DMS 273 (cell line): Measurements from ENCODE around the gene CD8B.
"Not testable (repeated sequence)": the region's sequence is repeated elsewhere in the genome, so short reads cannot be mapped to it uniquely, and the experiment has no call there.

ENCODE experiments used
- DNase-seq: peaks from one replicate; lab custom pipeline; 2025; ENCODE audit not compliant: unreplicated experiment; lab: John Stamatoyannopoulos, UW

CD8B gene

GRCh38 chr2:86861628-86862379 is at the start of gene CD8B:
Gene CD8B (minus strand): TSS chr2:86861886. CDS start chr2:86861865, 21 bp downstream.
- peak; percentile 5 for DNase-seq

DNA sequence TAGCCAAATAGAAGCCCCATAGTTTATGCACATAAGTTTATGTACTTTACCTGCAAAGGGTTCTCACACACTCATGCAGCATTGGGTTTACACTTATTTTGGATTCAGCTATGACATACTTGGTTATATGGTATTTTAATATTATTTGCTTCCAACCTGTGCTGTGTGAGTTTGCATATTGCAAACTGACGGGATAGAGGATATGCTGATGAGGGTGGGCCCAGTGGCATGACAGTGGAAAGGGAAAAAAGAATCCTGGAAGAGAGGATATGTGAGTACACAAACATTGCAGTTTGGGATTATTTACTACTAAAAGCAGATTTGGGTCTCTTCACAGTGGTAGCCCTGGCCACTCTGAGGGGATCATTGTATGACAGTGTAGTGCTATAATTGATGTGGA is 44.2 kb upstream of the CD8B start:
- not testable (repeated sequence) for DNase-seq

GRCh38 chr2:86900687-86901086 is 39.0 kb upstream of the CD8B start:
- not testable (repeated sequence) for DNase-seq

DNA sequence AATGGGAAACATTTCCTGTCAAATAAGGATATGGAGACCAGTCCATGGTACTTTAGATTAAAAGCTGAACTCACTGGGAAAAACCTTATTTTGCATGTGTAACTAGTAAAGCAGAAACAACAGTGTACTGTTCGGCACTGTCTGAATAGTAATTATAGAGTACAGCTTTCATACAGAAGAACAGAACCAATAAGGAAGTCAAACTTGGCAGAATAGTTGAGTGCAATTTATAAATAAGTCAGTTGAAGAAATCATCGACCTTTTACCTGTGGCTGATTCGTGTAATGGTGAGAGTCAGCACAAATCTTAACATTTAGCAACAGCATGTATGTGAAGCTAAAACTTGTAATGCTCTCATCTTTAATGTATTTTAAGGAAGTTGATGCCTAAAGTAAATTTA is 24.3 kb upstream of the CD8B start:
- DNase-seq, result not testable (repeated sequence)

- DNase-seq, result not testable (repeated sequence)
Measured at GRCh38 chr2:86882865-86883264, 21.2 kb upstream of the CD8B start.

- DNase-seq, result not testable (repeated sequence)
Measured at GRCh38 chr2:86882118-86882665, 20.5 kb upstream of the CD8B start.

DNA sequence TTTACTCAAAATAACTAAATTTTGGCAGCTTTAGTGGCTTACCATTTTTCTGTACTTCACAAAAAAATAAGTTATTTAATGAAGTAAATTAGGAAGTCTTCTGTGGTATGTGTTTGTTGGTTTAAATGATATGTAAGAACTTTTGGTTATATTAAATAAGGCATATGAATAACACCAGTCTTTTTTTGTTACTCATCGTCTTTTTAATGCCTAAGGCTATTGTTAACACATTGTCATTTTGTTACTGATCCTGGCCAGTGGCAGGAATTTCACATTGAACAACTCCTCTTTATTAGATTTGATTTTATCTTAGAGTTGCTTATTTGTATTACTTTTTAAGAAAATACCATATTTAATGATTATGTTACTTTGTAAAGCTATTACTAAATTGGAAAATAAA is 17.3 kb upstream of the CD8B start:
- DNase-seq, result not testable (repeated sequence)

- DNase-seq, result not testable (repeated sequence)
Measured at GRCh38 chr2:86870941-86871340, 9.3 kb upstream of the CD8B start.

DNA sequence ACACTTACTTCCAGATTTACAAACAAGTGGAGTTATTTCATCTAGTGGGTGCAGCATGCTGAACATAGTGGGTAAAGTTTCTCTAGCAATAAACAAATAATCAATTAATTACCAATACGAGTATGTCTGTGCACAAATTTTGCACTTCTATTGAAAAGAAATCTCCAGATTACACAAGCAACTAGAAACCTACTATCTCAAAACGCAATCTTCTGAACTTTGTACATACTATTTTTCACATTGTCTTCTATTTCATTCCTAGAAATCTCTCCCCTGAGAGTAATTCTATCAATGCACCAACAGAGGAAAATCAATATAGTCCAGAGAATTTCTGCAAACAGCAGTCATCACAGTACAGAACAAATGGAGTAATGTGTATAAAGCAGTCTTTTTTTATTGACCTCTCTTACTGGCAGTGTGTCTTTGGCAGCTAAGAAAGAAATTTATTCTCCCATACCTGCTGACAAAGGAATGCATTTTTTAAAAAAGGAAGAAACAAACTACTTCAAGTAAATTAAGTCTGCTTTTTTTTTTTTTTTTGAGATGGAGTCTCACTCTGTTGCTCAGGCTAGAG is 7.3 kb upstream of the CD8B start:
- DNase-seq, result not testable (repeated sequence)

DNA sequence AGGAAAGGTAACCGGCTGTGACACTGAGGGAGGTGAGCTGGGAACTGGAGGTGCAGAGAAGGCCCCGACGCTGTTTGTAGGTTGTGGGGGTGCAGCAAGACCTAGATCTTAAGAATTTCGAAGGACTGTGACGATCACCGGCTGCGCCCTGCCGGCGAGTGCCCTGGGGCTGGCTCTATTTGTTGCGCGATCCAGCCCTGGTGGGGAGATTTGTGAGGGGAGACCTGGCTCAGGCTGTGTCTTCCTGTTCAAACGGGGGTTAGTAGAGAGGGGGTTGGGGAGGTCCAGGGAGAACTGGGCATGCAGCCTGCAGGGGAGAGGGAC is 656 bp upstream of the CD8B start:
- DNase-seq, result not testable (repeated sequence)

DNA sequence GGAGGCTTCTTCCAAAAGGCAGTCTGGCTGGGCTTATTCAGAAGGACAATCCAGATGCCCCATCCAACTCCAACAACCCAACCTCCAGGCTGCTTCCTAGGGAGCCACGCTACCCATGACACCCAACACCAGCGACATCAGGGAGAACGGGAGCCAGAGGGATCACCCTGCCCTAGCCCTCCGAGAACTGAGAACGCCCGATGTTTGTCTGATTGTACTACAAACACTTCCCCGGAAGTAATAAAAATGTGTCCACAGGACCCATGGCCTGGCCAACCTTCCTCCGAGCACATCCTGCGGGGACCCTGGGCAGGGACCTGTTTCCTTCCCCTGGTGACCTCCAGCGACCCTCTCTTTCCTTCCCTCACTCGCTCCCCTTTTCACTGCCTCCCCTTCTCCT is 511 bp downstream of the CD8B start:
- DNase-seq, result not testable (repeated sequence)

GRCh38 chr2:86860573-86860972 is 1.1 kb downstream of the CD8B start:
- DNase-seq, result not testable (repeated sequence)

GRCh38 chr2:86857688-86858087 is 4.0 kb downstream of the CD8B start:
- not testable (repeated sequence) for DNase-seq

DNA sequence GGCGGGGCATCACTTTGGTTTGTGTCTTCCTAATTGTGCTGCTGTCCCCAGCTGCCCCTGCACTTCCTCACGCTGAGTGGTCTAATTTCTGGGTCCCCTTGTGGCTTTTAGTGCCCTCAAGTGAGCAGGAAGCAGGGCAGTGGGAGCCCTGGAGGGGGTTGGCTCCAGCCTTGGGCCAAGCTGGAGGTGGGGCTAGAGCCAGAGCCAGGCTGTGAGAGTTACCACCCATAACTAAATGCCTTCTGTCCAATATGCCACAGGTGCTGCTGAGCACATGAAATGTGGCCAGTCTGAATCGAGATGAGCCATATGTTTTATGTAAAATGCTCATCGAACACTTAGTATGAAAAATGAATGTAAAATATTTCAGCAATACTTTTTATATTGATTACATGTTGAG is 5.2 kb downstream of the CD8B start:
- DNase-seq, result peak; percentile 54

DNA sequence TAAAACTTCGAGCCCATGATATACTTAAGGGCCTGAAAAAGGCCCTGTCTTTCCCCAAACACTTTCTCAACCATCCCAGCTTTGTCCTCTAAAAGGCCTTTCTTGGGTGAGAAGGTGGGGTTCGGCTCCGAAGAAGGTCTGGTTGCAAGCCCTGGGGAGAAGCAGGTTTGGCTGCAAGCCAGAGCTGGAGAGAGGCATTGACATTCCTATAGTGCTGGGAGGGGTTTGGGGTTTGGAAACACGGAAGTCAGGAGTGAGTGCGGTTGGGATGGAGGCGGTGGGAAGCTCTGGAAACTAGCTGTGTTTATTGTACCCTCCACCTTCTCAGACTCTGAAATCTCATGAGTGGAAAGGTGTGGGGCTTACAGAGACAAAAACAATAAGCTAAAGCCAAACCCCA is 5.7 kb downstream of the CD8B start:
- peak; percentile 16 for DNase-seq

GRCh38 chr2:86851581-86851980 is 10.1 kb downstream of the CD8B start:
- DNase-seq, result not testable (repeated sequence)

DNA sequence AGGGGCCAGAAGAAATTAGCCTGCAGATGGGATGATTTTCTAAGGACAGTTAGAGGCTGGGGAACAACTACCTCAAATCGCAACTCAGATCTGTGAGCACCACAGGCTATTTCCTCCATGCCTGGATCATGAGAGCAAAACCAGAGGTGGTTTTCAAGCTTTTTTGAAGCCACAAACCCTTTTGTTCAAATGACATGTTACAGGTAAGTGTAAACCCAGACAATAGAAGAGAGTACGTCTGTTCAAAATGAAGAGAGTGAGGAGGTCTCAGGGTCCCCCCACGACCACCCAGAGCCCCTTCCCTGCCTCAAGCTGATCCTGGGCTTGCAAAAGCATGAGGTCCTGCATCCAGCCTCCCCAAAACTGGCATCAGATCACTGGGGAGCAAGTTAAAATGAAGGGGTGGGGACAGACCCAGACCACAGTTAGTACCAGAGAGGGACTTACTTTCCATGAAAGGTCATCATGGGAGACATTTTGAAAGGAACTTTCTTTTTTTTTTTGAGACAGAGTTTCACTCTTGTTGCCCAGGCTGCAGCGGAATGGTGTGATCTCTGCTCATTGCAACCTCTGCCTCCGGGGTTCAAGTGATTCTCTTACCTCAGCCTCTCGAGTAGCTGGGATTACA is 19.0 kb downstream of the CD8B start:
- DNase-seq, result not testable (repeated sequence)

DNA sequence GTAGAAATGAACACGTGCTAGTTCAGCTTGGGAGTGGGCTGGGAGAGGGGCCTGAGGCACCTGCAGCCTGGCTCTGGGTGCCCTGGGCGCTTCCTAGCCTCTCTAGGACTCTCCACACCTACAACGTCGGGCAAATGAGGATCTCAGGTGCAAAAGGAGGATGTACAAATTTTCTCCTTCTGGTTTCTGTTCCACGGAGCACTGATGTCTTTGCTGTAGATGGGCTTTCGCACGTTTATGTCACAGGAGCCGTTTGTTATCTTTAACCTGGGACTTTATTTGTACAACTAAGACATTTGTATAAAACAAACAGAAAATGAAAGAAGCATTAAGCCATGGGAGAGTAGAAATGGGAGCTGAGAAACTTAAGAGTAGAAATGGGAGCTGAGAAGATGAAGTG is 20.4 kb downstream of the CD8B start:
- not testable (repeated sequence) for DNase-seq

DNA sequence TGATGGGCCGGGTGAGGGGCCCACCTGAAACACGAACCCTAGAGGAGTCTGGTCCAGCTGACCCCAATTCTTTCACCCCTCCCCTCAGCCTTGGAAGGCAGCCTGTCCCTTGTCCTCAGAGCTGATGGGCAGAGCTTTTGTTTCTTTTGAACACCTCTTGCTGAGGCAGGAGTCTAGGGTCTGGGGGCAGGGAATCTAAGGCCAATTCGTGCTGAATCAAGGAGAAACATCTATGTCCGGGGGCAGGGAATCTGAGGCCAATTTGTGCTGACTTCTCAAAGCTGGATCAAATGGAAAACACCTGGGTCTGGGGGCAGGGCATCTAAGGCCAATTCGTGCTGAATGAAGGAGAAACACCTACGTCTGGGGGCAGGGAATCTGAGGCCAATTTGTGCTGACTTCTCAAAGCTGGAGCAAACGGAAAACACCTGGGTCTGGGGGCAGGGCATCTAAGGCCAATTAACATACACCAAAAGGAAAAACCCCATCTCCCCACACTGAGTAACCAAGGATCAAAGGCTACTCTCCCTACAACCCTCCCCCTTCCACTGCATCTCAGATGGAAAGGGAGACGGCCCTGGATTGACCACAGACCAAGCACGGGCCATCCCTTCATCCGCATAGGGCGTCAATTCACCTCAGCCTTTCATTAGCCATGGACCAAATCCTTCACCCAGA is 21.7 kb downstream of the CD8B start:
- not testable (repeated sequence) for DNase-seq

GRCh38 chr2:86839455-86839854 is 22.2 kb downstream of the CD8B start:
- DNase-seq, result not testable (repeated sequence)

- DNase-seq, result not testable (repeated sequence)
Measured at GRCh38 chr2:86837714-86838113, 24.0 kb downstream of the CD8B start.
